GM19035 (cell line): ENCODE measurements around the gene TNNI3.
"Not testable (repeated sequence)": the region's sequence is repeated elsewhere in the genome, so short reads cannot be mapped to it uniquely, and the experiment has no call there.

Experiments
- ATAC-seq: cut with Tn5 transposase; IDR thresholded peaks from one replicate; pipeline ENCODE4 v1.9.1; 2021; ENCODE audit not compliant: unreplicated experiment

The TNNI3 gene

GRCh38 chr19:55114566-55115145 is 42.9 kb downstream of the TNNI3 start:
- ATAC-seq = no peak

DNA sequence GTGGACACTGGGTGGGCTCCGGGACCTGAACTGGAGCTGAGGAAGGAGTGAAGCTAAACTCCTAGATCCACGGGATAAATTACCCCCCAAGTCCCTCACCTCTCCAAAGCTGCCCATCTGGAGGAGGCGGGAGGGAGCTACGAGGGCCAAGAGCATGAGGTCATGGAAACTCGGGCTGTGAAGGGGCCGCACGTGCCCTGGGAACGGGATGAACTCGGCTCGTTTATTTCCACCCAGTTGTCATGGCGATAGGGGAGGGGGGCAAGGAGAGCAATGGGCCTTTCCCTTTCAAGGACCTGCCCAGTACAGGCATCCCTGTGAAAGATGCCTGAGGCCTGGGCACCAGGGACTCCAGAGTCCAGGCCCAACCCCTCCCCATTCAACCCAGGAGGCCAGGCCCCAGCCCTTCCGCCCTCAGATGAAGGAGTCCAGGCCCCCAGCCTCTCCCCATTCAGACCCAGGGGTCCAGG is 43.9 kb downstream of the TNNI3 start:
- no peak for ATAC-seq

- ATAC-seq = no peak
Measured at GRCh38 chr19:55112777-55113569, 44.6 kb downstream of the TNNI3 start.

- ATAC-seq = no peak
Measured at GRCh38 chr19:55112246-55112776, 45.2 kb downstream of the TNNI3 start.

GRCh38 chr19:55111238-55111831 is 46.2 kb downstream of the TNNI3 start:
- no peak for ATAC-seq

DNA sequence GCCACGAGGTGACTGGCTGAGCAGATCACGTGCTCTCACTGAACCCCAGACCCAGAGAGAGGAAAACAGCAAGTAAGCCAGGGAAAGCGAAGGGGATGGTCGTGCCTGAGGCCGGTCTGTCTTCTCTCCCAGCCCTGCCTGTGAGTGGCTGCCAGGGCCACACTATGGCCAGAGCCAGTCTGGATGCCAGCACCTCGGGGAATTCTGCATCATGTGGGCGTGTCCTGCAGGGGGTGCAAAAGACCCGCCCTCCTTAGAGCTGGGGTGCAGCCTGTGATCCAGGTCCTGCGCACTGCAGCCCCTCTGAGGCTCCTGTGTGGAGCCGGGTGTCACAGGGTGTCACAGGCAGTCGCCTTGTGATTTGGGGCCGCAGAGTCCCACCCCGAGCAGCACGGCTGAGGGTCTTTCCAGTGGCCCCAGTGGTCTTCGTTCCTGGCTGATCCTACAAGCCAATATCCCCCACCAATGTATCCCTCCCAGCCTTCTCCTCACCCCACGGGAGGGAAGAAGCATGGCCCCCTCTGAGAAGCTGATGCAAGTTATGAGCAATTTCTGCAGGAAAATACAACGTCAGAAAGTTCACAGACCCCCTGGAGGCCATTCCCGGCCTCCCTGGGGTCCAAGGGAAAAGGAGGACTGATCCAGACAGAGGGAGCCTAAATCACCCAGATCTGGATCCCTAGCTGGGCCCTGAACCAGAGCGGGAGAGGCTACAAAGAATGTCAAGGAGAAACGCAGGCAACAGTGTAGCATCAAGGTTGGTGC is 47.8 kb downstream of the TNNI3 start:
- ATAC-seq = no peak

GRCh38 chr19:55107252-55107651 is 50.3 kb downstream of the TNNI3 start:
- ATAC-seq = not testable (repeated sequence)

- no peak for ATAC-seq
Measured at GRCh38 chr19:55106591-55106990, 50.9 kb downstream of the TNNI3 start.

- no peak for ATAC-seq
Measured at GRCh38 chr19:55105237-55105636, 52.3 kb downstream of the TNNI3 start.

DNA sequence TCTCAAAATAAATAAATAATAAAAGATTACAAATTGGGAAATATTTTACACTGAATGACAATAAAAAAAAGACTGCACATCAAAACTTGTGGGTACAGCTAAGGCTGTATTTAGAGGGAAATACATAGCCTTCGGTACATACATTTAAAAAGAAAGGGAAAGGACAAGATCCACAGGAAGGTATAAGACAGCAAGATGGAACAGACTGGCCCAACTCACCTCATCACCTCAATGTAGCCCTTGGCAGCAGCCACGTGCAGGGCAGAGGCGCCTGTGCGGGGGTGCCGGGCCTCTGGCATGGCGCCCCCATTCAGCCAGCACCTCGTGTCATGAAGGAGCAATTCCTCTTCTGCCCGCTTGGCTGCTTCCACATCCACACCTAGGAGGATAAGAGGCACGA is 54.3 kb downstream of the TNNI3 start:
- no peak for ATAC-seq
